Calu3 (cell line): ENCODE data around the gene ARHGEF16. TPM values are rescaled to one million over a fixed set of nuclear protein-coding genes. Genes with fewer than 3 reads are reported as not detected.

Experiments used
- BruUV-seq: library from RNA; stranded (reverse); fragments of 400-500 nt; replicated peaks from 2 replicates; lab custom pipeline; 2021; lab: Mats Ljungman, UMichigan
- CTCF ChIA-PET: fragments of 300-600 bp; sonication (Branson Sonifier 250); formaldehyde crosslinking; loops from one replicate; lab custom pipeline; 2022; ENCODE audit warnings: antibody characterized with exemption; lab: Charles Lee
- DNase-seq: peaks from one replicate; pipeline ENCODE4 v3.0.0; 2022
- H3K27ac Mint-ChIP-seq: one replicate; pipeline ENCODE4 v1.8.0; 2022; ENCODE audit warnings: mixed read lengths; ENCODE audit not compliant: unreplicated experiment
- H3K27me3 Mint-ChIP-seq: one replicate; pipeline ENCODE4 v1.8.0; 2022; ENCODE audit warnings: mixed read lengths; ENCODE audit not compliant: unreplicated experiment
- H3K36me3 Mint-ChIP-seq: one replicate; pipeline ENCODE4 v1.8.0; 2022; ENCODE audit warnings: mild to moderate bottlenecking, moderate library complexity, mixed read lengths; ENCODE audit not compliant: insufficient read depth, unreplicated experiment
- H3K4me1 Mint-ChIP-seq: one replicate; pipeline ENCODE4 v1.8.0; 2022; ENCODE audit warnings: mild to moderate bottlenecking, low read depth, mixed read lengths; ENCODE audit not compliant: unreplicated experiment
- H3K4me3 Mint-ChIP-seq: one replicate; pipeline ENCODE4 v1.8.0; 2022; ENCODE audit warnings: mild to moderate bottlenecking, low read depth, moderate library complexity, mixed read lengths; ENCODE audit not compliant: unreplicated experiment
- H3K9me3 Mint-ChIP-seq: one replicate; pipeline ENCODE4 v1.8.0; 2022; ENCODE audit warnings: low read depth, mixed read lengths; ENCODE audit not compliant: unreplicated experiment
- intact Hi-C: fragments of 100-400 bp; cut with micrococcal nuclease; formaldehyde crosslinking; loops from one replicate; pipeline ENCODE4 v1.10.0; 2022; ENCODE audit not compliant: unreplicated experiment
- total RNA-seq: library from RNA; stranded (reverse); gene quantifications from 2 replicates; pipeline ENCODE4 v1.2.3, GENCODE V29; 2022
- TF ChIP-seq, protein P1 (sequence below): fragments of 200-600 bp; IDR thresholded peaks from one replicate; pipeline ENCODE4 v1.8.0; 2022; ENCODE audit warnings: antibody characterized with exemption; ENCODE audit not compliant: unreplicated experiment

Gene ARHGEF16
- total RNA-seq, 1 experiment from 2014 or later: 24.2 TPM

DNA sequence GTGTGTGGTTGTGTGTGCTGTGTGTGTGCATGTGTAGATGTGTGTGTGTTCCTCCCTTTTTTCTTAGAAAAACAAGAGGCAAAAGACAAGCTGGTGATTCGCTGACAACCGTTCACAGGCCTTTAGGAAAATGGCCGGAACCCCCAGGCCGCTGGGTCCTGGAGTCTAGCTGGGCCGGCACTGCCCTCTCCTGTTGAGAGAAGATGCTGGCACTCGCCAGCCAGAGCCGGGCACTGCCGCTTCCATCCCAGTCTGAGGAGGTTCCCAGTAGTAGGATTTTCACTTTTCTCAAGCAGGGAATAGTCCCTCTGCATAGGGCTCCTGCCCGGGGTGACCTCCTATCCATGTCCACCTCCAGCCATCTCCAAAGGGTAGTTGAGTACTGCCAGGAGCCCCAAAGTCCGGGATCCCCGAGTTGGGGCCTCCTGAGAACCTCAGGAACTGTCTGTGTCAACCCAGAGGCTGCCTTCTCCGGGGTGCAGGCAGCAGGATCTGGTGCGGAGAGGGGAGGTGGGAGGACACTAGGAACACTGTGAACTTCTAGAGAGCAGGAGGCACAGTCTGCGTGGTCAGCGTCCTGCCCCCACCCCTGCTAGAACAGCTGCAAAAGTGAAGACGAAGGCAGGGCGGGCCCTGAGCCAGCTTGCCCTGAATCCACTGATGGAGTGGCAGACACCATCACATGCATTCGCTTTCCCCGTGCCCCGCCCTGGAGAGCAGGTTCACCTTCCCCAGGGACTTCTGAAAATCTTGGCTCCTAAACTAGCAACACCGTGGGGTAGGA, 44.1 kb upstream of the ARHGEF16 start:
- Mint-ChIP-seq H3K27ac (no peak overlapping the region), H3K9me3 (no peaks in the 10 kb centered on the region), H3K4me3 (no peak overlapping the region), H3K4me1 (no peaks in the 10 kb centered on the region), H3K27me3 (peaks cover 50% of the 10 kb centered on the region), H3K36me3 (no peaks in the 10 kb centered on the region)
- intact Hi-C loops: no loop called here
- CTCF ChIA-PET: no interaction called here
- BruUV-seq: no TSS peak
- DNase-seq: peak; percentile 72
- TF ChIP-seq, protein P1, sequence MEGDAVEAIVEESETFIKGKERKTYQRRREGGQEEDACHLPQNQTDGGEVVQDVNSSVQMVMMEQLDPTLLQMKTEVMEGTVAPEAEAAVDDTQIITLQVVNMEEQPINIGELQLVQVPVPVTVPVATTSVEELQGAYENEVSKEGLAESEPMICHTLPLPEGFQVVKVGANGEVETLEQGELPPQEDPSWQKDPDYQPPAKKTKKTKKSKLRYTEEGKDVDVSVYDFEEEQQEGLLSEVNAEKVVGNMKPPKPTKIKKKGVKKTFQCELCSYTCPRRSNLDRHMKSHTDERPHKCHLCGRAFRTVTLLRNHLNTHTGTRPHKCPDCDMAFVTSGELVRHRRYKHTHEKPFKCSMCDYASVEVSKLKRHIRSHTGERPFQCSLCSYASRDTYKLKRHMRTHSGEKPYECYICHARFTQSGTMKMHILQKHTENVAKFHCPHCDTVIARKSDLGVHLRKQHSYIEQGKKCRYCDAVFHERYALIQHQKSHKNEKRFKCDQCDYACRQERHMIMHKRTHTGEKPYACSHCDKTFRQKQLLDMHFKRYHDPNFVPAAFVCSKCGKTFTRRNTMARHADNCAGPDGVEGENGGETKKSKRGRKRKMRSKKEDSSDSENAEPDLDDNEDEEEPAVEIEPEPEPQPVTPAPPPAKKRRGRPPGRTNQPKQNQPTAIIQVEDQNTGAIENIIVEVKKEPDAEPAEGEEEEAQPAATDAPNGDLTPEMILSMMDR: peak; percentile 59

DNA sequence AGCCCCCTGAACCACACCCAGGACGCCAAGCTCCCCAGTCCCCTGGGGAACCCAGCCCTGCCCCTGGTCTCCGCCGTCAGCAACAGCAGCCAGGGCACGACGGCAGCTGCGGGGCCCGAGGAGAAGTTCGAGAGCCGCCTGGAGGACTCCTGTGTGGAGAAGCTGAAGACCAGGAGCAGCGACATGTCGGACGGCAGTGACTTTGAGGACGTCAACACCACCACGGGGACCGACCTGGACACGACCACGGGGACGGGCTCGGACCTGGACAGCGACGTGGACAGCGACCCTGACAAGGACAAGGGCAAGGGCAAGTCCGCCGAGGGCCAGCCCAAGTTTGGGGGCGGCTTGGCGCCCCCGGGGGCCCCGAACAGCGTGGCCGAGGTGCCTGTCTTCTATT, 42.7 kb upstream of the ARHGEF16 start:
- no peaks in the 10 kb centered on the region for H3K9me3 Mint-ChIP-seq
- no peaks in the 10 kb centered on the region for H3K36me3 Mint-ChIP-seq
- H3K27ac Mint-ChIP-seq: no peak overlapping the region
- intact Hi-C loops: no loop called here
- CTCF ChIA-PET: no interaction called here
- H3K4me3 Mint-ChIP-seq: no peak overlapping the region
- no TSS peak for BruUV-seq
- no peaks in the 10 kb centered on the region for H3K4me1 Mint-ChIP-seq
- TF ChIP-seq, protein P1: no peak
- peaks cover 36% of the 10 kb centered on the region for H3K27me3 Mint-ChIP-seq
- no peak for DNase-seq

GRCh38 chr1:3412376-3412775, 42.1 kb upstream of the ARHGEF16 start:
- H3K36me3 Mint-ChIP-seq: no peaks in the 10 kb centered on the region
- H3K9me3 Mint-ChIP-seq: no peaks in the 10 kb centered on the region
- DNase-seq: no peak
- CTCF ChIA-PET: no interaction called here
- H3K27ac Mint-ChIP-seq: no peak overlapping the region
- intact Hi-C loops: no loop called here
- peaks cover 36% of the 10 kb centered on the region for H3K27me3 Mint-ChIP-seq
- BruUV-seq: no TSS peak
- TF ChIP-seq, protein P1: no peak
- H3K4me3 Mint-ChIP-seq: no peak overlapping the region
- H3K4me1 Mint-ChIP-seq: no peaks in the 10 kb centered on the region

DNA sequence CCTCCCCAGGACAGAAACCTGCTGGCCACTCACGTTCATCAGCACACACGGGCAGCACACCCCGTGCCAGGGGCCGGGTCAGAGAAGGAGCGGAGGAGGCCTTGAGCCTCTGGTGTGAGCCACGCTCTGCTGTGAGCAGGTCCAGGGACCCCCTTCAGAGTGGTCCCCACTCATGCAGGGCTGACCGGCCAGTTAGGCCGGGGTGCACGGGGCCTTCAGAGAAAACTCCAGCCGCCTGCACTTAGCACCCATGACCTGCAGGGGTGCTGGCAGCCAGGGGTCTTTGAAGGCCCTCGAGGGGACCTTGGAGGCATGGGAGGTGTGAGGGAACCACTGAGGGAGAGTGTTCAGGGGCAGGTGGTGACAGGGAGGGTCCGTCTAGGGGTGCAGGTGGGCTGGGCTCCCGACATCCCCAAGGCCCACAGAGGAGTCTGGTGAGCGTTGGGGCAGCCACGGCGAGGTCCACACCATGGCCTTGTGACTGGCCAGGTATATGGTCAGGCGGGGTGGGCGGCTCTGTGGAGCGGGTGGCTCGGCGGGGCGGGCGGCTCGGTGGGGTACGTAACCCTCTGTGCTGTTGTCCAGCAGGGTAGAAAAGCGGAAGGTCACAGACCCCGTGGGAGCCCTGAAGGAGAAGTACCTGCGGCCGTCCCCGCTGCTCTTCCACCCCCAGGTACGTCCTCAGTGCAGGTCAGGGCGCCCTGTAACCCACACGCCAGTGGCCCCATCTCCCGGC, 40.3 kb upstream of the ARHGEF16 start:
- Mint-ChIP-seq H3K4me3 (no peak overlapping the region), H3K9me3 (no peaks in the 10 kb centered on the region), H3K4me1 (no peaks in the 10 kb centered on the region), H3K27me3 (peaks cover 36% of the 10 kb centered on the region), H3K27ac (no peak overlapping the region), H3K36me3 (no peaks in the 10 kb centered on the region)
- no TSS peak for BruUV-seq
- CTCF ChIA-PET: no interaction called here
- TF ChIP-seq, protein P1: no peak
- DNase-seq: no peak
- intact Hi-C loops: no loop called here
